HCT116 (cell line): ENCODE measurements around the gene CALHM1.

ENCODE experiments used
- ATF3 ChIP-seq: IDR thresholded peaks from 2 replicates; pipeline ENCODE4 v1.6.1; 2012
- EZH2phosphoT487 ChIP-seq: fragments of 200-600 bp; IDR thresholded peaks from 2 replicates; pipeline ENCODE4 v1.6.1; 2018; ENCODE audit warnings: antibody characterized with exemption, borderline replicate concordance
- RAD21 ChIP-seq: IDR thresholded peaks from 2 replicates; pipeline ENCODE4 v1.6.1; 2012; ENCODE audit warnings: low read depth, mild to moderate bottlenecking
- TF ChIP-seq, protein P1 (sequence below), 3 experiments: fragments of 200-600 bp in 1 of 3; sonication (generic) in 1 of 3; IDR thresholded peaks in 2 of 3; conservative IDR thresholded peaks in 1 of 3; 2 replicates each; pipeline ENCODE4 v1.5.1; 2012 to 2017; ENCODE audit warnings: low read depth in 2 of 3, low read length in 2 of 3, antibody characterized with exemption in 1 of 3, borderline replicate concordance in 1 of 3, control low read depth in 1 of 3, mild to moderate bottlenecking in 1 of 3, mixed read lengths in 1 of 3, mixed run types in 1 of 3, moderate library complexity in 1 of 3; ENCODE audit not compliant: insufficient read depth in 1 of 3
- TF ChIP-seq, protein P2 (sequence below): IDR thresholded peaks from 2 replicates; pipeline ENCODE4 v1.6.1; 2012

DNA sequence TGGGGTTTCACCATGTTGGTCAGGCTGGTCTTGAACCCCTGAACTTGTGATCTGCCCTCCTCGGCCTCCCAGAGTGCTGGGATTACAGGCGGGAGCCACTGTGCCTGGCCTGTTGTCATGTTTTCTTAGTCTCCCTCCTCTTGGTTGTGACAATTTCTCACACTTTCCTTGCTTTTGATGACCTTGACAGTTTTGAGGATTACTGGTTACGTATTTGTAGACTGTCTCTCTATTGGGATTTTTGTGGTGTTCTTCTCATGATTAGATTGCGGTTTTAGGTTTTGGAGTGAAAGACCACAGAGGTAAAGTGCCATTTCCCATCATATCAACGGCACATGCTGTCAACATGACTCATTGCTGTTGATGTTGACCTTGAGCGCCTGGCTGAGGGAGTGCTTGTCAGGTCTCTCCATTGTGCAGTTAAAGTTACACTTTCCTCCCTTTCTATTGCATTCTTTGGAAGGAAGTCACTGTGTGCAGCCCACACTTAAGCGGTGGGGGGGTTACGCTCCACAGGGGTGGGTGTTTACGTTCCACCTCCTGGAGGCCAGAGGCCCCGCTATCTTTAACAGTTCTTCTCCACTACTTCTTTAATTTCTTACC, 45.6 kb upstream of the CALHM1 start:
- TF ChIP-seq, protein P1, sequence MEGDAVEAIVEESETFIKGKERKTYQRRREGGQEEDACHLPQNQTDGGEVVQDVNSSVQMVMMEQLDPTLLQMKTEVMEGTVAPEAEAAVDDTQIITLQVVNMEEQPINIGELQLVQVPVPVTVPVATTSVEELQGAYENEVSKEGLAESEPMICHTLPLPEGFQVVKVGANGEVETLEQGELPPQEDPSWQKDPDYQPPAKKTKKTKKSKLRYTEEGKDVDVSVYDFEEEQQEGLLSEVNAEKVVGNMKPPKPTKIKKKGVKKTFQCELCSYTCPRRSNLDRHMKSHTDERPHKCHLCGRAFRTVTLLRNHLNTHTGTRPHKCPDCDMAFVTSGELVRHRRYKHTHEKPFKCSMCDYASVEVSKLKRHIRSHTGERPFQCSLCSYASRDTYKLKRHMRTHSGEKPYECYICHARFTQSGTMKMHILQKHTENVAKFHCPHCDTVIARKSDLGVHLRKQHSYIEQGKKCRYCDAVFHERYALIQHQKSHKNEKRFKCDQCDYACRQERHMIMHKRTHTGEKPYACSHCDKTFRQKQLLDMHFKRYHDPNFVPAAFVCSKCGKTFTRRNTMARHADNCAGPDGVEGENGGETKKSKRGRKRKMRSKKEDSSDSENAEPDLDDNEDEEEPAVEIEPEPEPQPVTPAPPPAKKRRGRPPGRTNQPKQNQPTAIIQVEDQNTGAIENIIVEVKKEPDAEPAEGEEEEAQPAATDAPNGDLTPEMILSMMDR (IDR thresholded peaks at IDR 0.05 in 2 of 3, conservative IDR thresholded peaks at IDR 0.05 in 1 of 3; ENCODE audit: borderline replicate concordance in 1 of 3, insufficient read depth in 1 of 3, low read depth in 2 of 3, low read length in 2 of 3) = no peak
- TF ChIP-seq RAD21 (no peak), EZH2phosphoT487 (no peak), ATF3 (no peak)
- TF ChIP-seq, protein P2, sequence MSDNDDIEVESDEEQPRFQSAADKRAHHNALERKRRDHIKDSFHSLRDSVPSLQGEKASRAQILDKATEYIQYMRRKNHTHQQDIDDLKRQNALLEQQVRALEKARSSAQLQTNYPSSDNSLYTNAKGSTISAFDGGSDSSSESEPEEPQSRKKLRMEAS = no peak; the same call in none of the 2 replicates
